GM12891 (cell line): ENCODE results near the gene PGAP1.

Source experiments
- POLR2A ChIP-seq: IDR thresholded peaks from 2 replicates; pipeline ENCODE4 v1.6.1; 2011; ENCODE audit warnings: low read depth, low read length, control low read depth
- POLR2AphosphoS5 ChIP-seq: IDR thresholded peaks from 2 replicates; pipeline ENCODE4 v1.6.1; 2011; ENCODE audit warnings: low read depth, low read length, control low read depth
- SPI1 ChIP-seq: IDR thresholded peaks from 2 replicates; pipeline ENCODE4 v1.6.1; 2011; ENCODE audit warnings: low read depth, low read length, control low read depth
- TAF1 ChIP-seq: IDR thresholded peaks from 2 replicates; pipeline ENCODE4 v1.6.1; 2011; ENCODE audit warnings: low read depth, low read length, control low read depth

- no peak for TF ChIP-seq POLR2AphosphoS5
- TF ChIP-seq POLR2A = no peak
- no peak for TF ChIP-seq SPI1
- TF ChIP-seq TAF1 = no peak
Observed at GRCh38 chr2:196804381-196804780, 122.1 kb downstream of the PGAP1 start.
